Measurements from ENCODE around the gene ZNF708.
"Not testable (repeated sequence)": the region's sequence is repeated elsewhere in the genome, so short reads cannot be mapped to it uniquely, and the experiment has no call there.

Gene ZNF708

DNA sequence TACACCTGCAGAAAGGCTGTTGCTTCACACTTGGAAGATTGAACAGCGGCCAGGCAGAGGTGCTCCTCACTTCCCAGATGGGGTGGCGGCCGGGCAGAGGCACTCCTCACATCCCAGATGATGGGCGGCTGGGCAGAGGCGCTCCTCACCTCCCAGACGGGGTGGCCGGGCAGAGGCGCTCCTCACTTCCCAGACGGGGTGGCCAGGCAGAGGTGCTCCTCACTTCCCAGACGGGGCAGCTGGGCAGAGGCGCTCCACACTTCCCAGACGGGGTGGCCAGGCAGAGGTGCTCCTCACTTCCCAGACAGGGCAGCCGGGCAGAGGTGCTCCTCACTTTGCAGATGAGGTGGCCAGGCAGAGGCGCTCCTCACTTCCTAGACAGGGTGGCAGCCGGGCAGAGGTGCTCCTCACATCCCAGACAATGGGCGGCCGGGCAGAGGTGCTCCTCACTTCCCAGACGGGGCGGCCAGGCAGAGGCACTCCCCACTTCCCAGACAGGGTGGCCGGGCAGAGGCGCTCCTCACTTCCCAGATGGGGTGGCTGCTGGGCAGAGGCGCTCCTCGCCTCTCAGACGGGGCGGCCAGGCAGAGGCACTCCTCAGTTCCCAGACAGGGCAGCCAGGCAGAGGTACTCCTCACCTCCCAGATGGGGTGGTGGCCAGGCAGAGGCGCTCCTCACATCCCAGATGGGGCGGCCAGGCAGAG is 69.6 kb downstream of the ZNF708 start:
- DNase-seq, result not testable (repeated sequence)

DNA sequence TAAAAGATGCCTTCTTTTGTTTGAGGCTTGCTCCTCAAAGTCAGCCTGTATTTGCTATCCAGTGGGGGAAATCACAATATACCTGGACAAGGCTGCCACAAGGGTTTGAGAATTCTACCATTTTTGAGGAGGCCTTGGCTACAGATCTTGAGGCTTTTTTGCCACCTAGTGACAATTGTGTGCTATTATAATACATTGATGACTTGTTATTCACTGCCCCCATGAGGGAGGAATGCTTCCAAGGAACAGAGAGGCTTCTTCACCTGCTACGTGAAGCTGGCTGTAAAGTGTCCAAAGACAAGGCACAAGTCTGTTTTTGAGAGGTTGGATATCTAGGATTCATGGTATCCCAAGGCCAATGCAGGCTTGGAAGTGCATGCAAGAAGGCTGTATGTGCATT is 72.5 kb downstream of the ZNF708 start:
- no peak for DNase-seq
